ENCODE data around the gene GALNT12.

The GALNT12 gene

DNA sequence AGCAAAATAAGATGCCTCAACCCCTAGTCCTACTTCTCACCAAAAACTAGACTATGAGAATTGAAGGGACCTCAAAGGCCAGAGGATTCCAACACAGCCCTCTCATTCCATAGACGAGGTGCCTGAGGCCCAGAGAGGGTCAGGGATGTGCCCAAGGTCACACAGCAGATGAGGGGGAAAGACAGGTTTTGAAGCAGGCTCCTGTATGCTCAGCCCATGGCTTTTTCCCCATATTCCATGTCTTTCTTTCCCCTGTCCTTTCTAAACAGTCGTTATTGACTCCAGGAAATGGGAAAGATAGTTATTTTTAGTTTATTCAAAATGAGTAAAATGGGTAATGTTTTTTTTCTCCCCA, 75.1 kb downstream of the GALNT12 start:
- DNase-seq: no peak

DNA sequence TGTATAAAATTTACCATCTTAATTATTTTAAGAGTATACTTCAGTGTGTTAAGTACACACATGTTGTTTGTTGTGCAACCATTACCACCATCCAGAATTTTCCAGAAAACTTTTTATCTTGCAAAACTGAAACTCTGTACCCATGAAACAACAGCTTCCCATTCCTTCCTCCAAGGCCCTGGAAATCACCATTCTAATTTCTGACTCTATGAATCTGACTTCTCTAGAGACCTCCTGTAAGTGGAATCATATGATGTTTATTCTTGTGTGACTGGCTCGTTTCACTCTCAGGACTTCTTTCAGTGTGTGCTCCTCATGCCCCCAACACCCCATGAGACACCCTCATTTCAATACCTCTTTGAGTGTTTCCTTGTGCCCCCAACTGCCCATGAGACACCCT, 75.8 kb downstream of the GALNT12 start:
- DNase-seq: no peak

DNA sequence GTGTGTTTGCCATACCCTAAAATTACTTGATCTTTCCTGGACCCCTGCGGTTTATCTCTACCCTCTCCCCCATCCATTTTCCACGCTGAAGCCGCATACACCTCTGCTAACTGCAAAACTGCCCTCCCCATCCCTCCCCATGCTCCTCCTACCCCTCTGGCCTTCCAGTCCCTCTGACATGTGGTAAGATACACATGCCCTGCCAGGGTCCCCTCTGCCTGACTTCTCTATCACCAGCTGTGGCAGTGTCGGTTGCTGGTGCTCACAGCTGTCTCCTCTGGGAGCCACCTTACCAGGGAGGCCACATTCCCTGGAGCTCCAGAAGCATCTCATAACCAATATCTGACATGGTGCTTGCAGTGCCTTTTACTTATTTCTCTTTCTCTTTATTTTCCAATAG, 77.4 kb downstream of the GALNT12 start:
- DNase-seq: no peak

DNA sequence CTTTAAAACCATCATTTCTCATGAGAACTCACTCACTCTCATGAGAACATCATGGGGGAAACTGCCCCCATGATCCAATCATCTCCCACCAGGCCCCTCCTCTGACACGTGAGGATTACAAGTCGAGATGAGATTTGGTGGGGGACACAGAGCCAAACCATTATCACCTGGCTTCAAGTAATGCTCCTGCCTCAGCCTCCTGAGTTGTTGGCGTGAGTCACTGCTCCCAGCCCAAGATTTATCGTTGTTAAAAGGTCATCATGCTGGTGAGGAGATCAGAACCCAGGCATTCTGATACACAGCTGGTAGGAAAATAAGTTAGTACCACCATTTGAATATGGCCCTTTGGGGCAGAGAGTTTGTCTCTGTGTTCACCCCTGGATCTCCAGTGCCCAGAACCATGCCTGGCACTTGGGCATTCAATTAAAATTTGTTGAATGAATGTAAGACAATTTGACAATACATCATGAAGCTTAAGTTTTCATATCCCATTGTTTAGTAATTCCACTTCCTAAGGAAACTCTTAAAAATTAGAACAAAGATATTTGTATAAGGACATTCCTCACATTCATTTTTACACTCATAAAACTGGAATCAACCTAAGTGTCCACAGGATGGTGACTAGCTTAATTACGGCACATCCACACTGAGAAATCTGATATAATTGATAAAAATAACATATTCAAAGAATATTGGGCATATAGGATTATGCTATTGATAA, 78.3 kb downstream of the GALNT12 start:
- DNase-seq: no peak

GRCh38 chr9:98886691-98887229, 79.3 kb downstream of the GALNT12 start:
- no peak for DNase-seq

GRCh38 chr9:98887918-98888510, 80.5 kb downstream of the GALNT12 start:
- DNase-seq: peak; percentile 13

- DNase-seq: no peak
Measured at GRCh38 chr9:98888801-98889421, 81.4 kb downstream of the GALNT12 start.

DNA sequence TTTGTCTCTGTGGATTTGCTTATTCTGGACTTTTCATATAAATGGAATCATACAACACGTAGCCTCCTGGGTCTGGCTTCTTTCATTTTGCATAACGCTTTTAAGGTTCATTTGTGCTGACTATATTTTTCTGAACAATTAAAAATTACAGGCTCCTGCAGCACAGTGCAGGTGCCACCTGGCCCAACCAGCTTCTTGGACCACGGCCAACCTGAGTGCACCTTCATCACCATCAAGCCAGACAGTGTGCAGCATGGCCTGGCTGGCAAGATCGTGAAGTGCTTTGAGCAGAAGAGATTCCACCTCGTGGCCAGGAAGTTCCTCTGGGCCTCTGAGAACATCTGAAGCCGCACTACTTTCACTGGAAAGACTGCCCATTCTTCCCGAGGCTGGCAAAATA, 82.8 kb downstream of the GALNT12 start:
- peak; percentile 34 for DNase-seq

- no peak for DNase-seq
Measured at GRCh38 chr9:98892288-98892687, 84.8 kb downstream of the GALNT12 start.

DNA sequence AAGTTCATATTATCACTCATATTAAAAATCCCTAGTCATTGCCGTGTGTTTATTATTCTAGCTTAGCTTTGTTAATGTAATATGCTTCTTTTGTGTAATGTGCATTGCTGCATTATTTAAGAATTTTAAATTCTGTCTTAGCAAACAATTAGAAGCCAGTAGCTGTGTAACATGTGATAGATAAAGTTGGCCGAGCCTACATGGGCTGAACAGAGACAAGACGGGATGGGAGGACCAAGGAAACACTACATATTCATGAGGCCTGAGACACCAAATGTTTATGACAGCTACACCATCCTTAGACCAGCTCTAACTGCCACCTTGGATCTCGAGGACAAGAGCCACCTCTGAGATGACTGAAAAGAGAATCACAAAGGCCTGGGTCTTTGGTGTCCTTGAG, 85.2 kb downstream of the GALNT12 start:
- DNase-seq: no peak

- no peak for DNase-seq
Measured at GRCh38 chr9:98894171-98894570, 86.7 kb downstream of the GALNT12 start.

DNA sequence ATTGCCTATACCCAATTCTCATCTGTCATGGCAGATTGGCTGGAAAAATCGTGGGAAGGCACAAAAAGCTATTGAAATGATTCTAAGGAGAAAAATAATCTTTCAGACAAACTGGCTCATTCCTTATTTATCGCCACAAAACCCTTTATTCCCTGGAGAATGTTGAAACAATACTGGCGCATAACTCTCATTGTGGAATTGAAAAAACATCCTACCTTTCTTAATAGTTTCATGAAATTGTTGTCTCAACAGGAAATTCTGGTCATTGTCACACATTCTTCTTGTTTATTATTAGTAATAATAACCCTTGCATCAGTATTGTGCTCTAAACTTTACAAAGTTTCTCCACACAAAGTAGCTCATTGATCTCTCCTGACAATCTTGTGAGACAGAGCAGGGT, 87.3 kb downstream of the GALNT12 start:
- DNase-seq: no peak

GRCh38 chr9:98896632-98897031, 89.2 kb downstream of the GALNT12 start:
- no peak for DNase-seq

- no peak for DNase-seq
Measured at GRCh38 chr9:98897745-98898144, 90.3 kb downstream of the GALNT12 start.

DNA sequence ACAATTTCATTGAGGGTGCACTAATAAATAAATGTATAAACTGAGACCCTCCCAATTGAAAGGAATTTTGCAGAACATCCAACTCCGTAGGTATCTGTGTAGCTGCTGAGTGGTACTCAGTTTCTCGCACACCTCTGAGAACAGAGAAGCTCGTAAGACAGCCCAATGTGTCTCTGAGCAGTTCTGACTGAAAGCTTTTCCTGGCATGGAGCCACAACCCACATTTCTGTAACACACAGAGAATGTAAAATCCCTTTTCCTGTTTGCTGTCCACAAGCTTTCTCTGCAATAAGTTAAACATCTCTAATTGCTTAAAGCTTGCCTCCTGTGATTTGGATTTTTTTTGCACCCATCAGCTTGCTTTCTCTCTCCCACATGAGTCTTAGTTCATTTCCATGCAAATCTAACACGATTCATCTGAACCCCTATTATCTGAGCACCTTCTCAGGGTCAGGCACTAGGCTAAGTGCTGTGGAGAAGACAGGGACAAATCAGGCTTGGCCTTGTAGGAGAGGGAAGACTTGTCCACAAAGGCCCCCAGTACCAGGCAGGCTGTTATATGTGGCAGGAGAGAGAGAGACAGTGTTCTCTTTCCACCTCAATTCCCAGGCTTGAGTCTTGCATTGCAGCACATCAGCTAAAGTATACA, 92.1 kb downstream of the GALNT12 start:
- peak; percentile 0 for DNase-seq
